ENCODE data around the gene ARSA. TPM values are rescaled to one million over a fixed set of nuclear protein-coding genes. Genes with fewer than 3 reads are reported as not detected.

The ARSA gene
- polyA plus RNA-seq, 1 donor (not counting 4 experiments of a cell fraction or from before 2014, with no cell fraction given) = 12.1 TPM

- H3K27ac ChIP-seq (ENCODE audit: control insufficient read depth, insufficient read depth, low read length) = no peak overlapping the region
- H3K9me1 ChIP-seq (ENCODE audit: control insufficient read depth, extremely low read depth, insufficient read depth, low read length) = no peaks in the 10 kb centered on the region
- H3K79me2 ChIP-seq (ENCODE audit: control insufficient read depth, insufficient read depth, low read length) = no peaks in the 10 kb centered on the region
- H3K9ac ChIP-seq (ENCODE audit: control insufficient read depth, extremely low read depth, insufficient read depth, low read length) = no peak overlapping the region
- DNase-seq (ENCODE audit: low read depth, low spot score) = no peak
- H3K4me2 ChIP-seq (ENCODE audit: control insufficient read depth, extremely low read depth, insufficient read depth, low read depth, low read length) = no peak overlapping the region
- no peaks in the 10 kb centered on the region for H3K4me1 ChIP-seq (ENCODE audit: control insufficient read depth, extremely low read depth, insufficient read depth, low read length)
- no peaks in the 10 kb centered on the region for H3K9me3 ChIP-seq (ENCODE audit: control insufficient read depth, low read depth, low read length)
- H3K4me3 ChIP-seq (ENCODE audit: control insufficient read depth in 2 of 3, extremely low read depth in 1 of 3, insufficient read depth in 2 of 3, low read depth in 1 of 3, low read length in 3 of 3) = no peak overlapping the region
- dilution Hi-C loops (cut with MboI; ENCODE audit: extremely low pct_ligation_motif_present, low sequenced_read_pairs) = no loop called here
- TF ChIP-seq EZH2 (IDR thresholded peaks at IDR 0.05; ENCODE audit: low read length) = no peak
- no peak for TF ChIP-seq CTCF (optimal IDR thresholded peaks at IDR 0.05 in 1 of 3, IDR thresholded peaks at IDR 0.05 in 1 of 3, conservative IDR thresholded peaks at IDR 0.05 in 1 of 3; ENCODE audit: extremely low read depth in 1 of 3, insufficient read depth in 2 of 3, low read length in 3 of 3)
- FAIRE-seq = no peak
- no peaks in the 10 kb centered on the region for H4K20me1 ChIP-seq (ENCODE audit: control insufficient read depth, extremely low read depth, insufficient read depth, low read length)
- peaks cover 59% of the 10 kb centered on the region for H3K27me3 ChIP-seq (ENCODE audit: control insufficient read depth, extremely low read depth, insufficient read depth, low read length)
- no peaks in the 10 kb centered on the region for H3K36me3 ChIP-seq (ENCODE audit: control insufficient read depth in 2 of 2, extremely low read depth in 1 of 2, insufficient read depth in 2 of 2, low read length in 2 of 2)
- H2AFZ ChIP-seq (ENCODE audit: control insufficient read depth, low read length) = no peak overlapping the region
These were observed 24.3 kb downstream of the ARSA start for GRCh38 chr22:50603511-50604255.

- Histone ChIP-seq H4K20me1 (ENCODE audit: control insufficient read depth, extremely low read depth, insufficient read depth, low read length) (no peaks in the 10 kb centered on the region), H3K4me3 (ENCODE audit: control insufficient read depth in 2 of 3, extremely low read depth in 1 of 3, insufficient read depth in 2 of 3, low read depth in 1 of 3, low read length in 3 of 3) (no peak overlapping the region), H3K9me1 (ENCODE audit: control insufficient read depth, extremely low read depth, insufficient read depth, low read length) (no peaks in the 10 kb centered on the region), H3K9ac (ENCODE audit: control insufficient read depth, extremely low read depth, insufficient read depth, low read length) (no peak overlapping the region), H3K36me3 (ENCODE audit: control insufficient read depth in 2 of 2, extremely low read depth in 1 of 2, insufficient read depth in 2 of 2, low read length in 2 of 2) (no peaks in the 10 kb centered on the region), H2AFZ (ENCODE audit: control insufficient read depth, low read length) (no peak overlapping the region), H3K4me2 (ENCODE audit: control insufficient read depth, extremely low read depth, insufficient read depth, low read depth, low read length) (no peak overlapping the region), H3K9me3 (ENCODE audit: control insufficient read depth, low read depth, low read length) (no peaks in the 10 kb centered on the region), H3K4me1 (ENCODE audit: control insufficient read depth, extremely low read depth, insufficient read depth, low read length) (no peaks in the 10 kb centered on the region), H3K27me3 (ENCODE audit: control insufficient read depth, extremely low read depth, insufficient read depth, low read length) (peaks cover 56% of the 10 kb centered on the region), H3K27ac (ENCODE audit: control insufficient read depth, insufficient read depth, low read length) (no peak overlapping the region), H3K79me2 (ENCODE audit: control insufficient read depth, insufficient read depth, low read length) (no peaks in the 10 kb centered on the region)
- FAIRE-seq (no peak), DNase-seq (ENCODE audit: low read depth, low spot score) (no peak)
- TF ChIP-seq EZH2 (IDR thresholded peaks at IDR 0.05; ENCODE audit: low read length) (no peak), CTCF (optimal IDR thresholded peaks at IDR 0.05 in 1 of 3, IDR thresholded peaks at IDR 0.05 in 1 of 3, conservative IDR thresholded peaks at IDR 0.05 in 1 of 3; ENCODE audit: extremely low read depth in 1 of 3, insufficient read depth in 2 of 3, low read length in 3 of 3) (no peak)
- dilution Hi-C loops (cut with MboI; ENCODE audit: extremely low pct_ligation_motif_present, low sequenced_read_pairs) = no loop called here
These were observed 25.6 kb downstream of the ARSA start for GRCh38 chr22:50602338-50602700.

Data from keratinocyte (primary cell).